SK-MEL-5 (cell line): Measurements from ENCODE around the gene PTPN2. TPM values are rescaled to one million over a fixed set of nuclear protein-coding genes. Genes with fewer than 3 reads are reported as not detected.
"Not testable (repeated sequence)": the region's sequence is repeated elsewhere in the genome, so short reads cannot be mapped to it uniquely, and the experiment has no call there.

Experiments
- DNase-seq: peaks from one replicate; pipeline ENCODE4 v3.0.0-alpha.2; 2016; ENCODE audit warnings: low read depth, low spot score
- in situ Hi-C: cut with HindIII; loops from 2 replicates; pipeline ENCODE4 v1.10.0; 2016; ENCODE audit warnings: low sequenced_read_pairs, high pct_unique_total_duplicates, low pct_unique_long_range_greater_than_20kb
- total RNA-seq: library from RNA; depleted of rRNA; stranded (reverse); fragments of >200 nt; shearing (Covaris generic); gene quantifications from 2 replicates; pipeline ENCODE4 v1.2.3, GENCODE V29; 2014

Gene PTPN2
- total RNA-seq, 1 experiment from 2014 or later = 39.6 TPM

DNA sequence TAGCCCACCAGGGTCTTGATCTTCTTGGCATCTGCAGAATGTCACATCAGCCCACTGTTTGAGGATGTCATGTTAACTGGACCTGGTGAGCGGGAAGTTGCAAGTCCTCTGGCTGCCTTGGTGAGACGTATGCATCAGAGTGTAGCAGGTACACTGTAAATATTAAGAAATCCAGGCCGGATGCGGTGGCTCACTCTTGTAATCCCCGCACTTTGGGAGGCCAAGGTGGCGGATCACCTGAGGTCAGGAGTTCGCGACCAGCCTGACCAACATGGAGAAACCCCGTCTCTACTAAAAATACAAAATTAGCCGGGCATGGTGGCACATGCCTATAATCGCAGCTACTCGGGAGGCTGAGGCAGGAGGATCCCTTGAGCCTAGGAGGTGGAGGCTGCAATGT, 17.2 kb upstream of the PTPN2 start:
- DNase-seq = not testable (repeated sequence)

GRCh38 chr18:12896784-12897333, 12.8 kb upstream of the PTPN2 start:
- in situ Hi-C loops, DNase-seq: not testable (repeated sequence)

More for the DNA sequence above, 17.2 kb upstream of the PTPN2 start:
- in situ Hi-C loops = not testable (repeated sequence)

DNA sequence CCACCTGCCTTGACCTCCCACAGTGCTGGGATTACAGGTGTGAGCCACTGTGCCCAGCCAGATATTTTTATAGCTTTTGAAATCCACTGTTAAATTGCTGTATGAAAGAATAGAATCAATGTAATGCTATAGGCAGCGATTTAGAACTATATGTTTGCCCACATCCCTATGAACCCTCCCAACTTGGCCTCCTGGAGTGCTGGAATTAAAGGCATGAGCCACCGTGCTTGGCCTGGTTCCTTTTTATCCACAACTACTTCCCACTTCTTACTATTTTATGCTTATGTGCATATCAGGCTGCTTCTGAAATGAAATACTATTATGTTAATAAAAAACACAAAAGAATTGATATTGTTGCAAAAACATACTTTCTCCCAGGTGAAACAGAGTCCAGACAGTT, 11.6 kb upstream of the PTPN2 start:
- no peak for DNase-seq
- in situ Hi-C loops = no loop called here

GRCh38 chr18:12895014-12895413, 11.0 kb upstream of the PTPN2 start:
- no peak for DNase-seq
- in situ Hi-C loops = no loop called here

- no peak for DNase-seq
- in situ Hi-C loops = no loop called here
Observed at GRCh38 chr18:12891561-12891960, 7.5 kb upstream of the PTPN2 start.

- DNase-seq = no peak
- in situ Hi-C loops = no loop called here
Observed at GRCh38 chr18:12890964-12891363, 6.9 kb upstream of the PTPN2 start.

GRCh38 chr18:12886498-12887126, 2.6 kb upstream of the PTPN2 start:
- in situ Hi-C loops = no loop called here
- peak; percentile 58 for DNase-seq

DNA sequence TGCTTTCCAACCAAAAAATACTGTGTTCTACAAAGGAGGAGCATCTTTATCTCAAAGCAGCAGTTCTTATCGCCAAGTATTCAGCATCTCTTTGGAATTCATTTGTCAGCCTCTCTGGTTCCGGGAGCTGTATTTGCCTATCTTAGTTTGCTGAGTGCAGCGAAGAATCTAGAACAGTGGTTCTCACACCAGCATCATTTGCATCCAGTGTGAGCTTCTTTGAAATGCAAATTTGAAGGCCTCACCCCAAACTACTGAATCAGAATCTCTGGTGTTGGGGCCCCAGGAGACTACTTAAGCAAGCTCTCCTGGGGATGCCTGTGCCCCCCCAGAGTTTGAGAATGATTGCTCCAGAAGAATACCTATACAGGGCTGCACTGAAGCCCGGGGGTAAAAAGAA, 1.5 kb upstream of the PTPN2 start:
- DNase-seq = no peak
- in situ Hi-C loops = no loop called here

- DNase-seq = no peak
- in situ Hi-C loops = no loop called here
Observed at GRCh38 chr18:12884406-12885323, 628 bp upstream of the PTPN2 start.

- no peak for DNase-seq
- in situ Hi-C loops = no loop called here
Observed at GRCh38 chr18:12883372-12883683, 709 bp downstream of the PTPN2 start.

- in situ Hi-C loops = no loop called here
- no peak for DNase-seq
Observed at GRCh38 chr18:12882453-12883371, 1.3 kb downstream of the PTPN2 start.

GRCh38 chr18:12880541-12880910, 3.5 kb downstream of the PTPN2 start:
- no peak for DNase-seq
- in situ Hi-C loops = no loop called here

GRCh38 chr18:12879840-12880540, 4.0 kb downstream of the PTPN2 start:
- in situ Hi-C loops = no loop called here
- DNase-seq = no peak

- in situ Hi-C loops, DNase-seq: not testable (repeated sequence)
Observed at GRCh38 chr18:12874992-12875391, 9.0 kb downstream of the PTPN2 start.

DNA sequence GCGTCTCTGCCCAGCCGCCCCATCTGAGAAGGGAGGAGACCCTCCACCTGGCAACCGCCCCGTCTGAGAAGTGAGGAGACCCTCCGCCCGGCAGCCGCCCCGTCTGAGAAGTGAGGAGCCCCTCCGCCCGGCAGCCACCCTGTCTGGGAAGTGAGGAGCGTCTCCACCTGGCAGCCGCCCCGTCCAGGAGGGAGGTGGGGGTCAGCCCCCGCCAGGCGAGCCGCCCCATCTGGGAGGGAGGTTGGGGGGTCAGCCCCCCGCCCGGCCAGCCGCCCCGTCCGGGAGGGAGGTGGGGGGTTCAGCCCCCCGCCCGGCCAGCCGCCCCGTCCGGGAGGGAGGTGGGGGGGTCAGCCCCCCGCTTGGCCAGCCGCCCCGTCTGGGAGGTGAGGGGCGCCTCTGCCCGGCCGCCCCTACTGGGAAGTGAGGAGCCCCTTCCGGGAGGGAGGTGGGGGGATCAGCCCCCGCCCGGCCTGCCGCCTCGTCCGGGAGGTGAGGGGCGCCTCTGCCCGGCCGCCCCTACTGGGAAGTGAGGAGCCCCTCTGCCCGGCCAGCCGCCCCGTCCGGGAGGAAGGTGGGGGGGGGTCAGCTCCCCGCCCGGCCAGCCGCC, 10.0 kb downstream of the PTPN2 start:
- in situ Hi-C loops, DNase-seq: not testable (repeated sequence)

DNA sequence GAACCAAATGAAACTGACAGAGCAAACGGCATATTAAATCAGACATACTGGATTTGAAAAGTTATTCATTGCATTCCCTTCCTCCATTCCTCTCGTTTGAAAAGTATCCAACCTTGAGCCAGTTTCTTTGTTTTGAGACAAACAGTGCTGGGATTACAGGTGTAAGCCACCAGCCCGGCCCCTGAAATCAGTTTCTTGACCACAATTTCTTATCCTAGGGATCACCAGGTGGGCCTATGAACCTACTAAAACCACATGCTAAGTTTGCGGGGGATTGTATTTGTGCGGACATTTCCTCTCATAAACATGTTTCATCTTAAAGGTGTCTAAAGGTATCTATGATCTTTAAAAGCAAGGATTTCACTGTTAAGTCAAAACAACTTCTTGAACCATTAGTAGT, 11.6 kb downstream of the PTPN2 start:
- no peak for DNase-seq
- in situ Hi-C loops = no loop called here

GRCh38 chr18:12868576-12868975, 15.5 kb downstream of the PTPN2 start:
- no peak for DNase-seq
- in situ Hi-C loops = no loop called here
